NCI-H187 (cell line): ENCODE results near the gene CUEDC1.
A peak's percentile ranks its signal among the peaks of the same experiment; 100 is the strongest.

Source experiments
- DNase-seq, 2 experiments: peaks; one replicate each; lab custom pipeline; 2025; lab: John Stamatoyannopoulos, UW

CUEDC1 gene

DNA sequence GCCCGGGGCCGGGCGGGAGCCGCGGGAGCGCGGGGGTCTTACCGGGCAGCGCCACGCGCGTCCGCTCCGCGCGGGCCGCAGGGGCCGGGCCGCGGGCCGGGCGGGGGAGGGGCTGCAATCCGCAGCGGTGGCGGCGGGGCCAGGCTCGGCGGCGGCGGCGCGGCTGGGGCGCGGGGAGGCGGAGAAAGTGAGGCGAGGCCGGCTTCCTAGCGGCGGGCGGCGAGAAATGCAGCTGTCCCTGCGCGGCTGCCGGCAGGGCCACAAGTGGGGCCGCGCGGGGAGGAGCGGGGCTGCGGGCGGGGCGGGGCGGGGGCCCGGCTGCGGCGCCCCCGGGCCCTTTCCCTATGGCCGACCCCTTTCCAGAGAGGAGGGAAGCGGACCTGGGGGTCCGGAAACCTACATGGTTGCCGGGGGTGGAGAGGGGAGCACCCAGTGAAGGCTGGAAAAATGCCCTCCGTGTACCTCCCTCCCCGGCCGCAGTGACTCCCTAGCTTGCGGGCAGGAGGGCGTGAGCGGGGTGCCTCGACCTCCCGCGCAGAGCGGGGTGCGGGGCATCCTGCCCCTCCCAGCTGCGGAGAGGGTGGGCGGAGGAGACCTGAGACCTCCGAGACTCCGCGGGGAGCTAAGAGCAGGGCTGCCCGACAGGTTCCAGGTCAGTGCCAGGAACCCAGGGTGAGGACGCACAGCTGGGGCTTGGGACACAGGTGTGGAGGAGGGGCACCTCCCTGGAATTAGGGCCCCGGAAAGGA, at the start of gene CUEDC1:
Gene CUEDC1 (minus strand): TSS at position 230 of the 749 bp plus-strand sequence. CDS start 69,848 bp downstream, outside the sequence.
- DNase-seq = peak in 1 of 2 experiments; percentile 22

GRCh38 chr17:58004060-58004459, 48.8 kb upstream of the CUEDC1 start:
- no peak for DNase-seq

GRCh38 chr17:58002973-58003372, 47.8 kb upstream of the CUEDC1 start:
- no peak for DNase-seq

DNA sequence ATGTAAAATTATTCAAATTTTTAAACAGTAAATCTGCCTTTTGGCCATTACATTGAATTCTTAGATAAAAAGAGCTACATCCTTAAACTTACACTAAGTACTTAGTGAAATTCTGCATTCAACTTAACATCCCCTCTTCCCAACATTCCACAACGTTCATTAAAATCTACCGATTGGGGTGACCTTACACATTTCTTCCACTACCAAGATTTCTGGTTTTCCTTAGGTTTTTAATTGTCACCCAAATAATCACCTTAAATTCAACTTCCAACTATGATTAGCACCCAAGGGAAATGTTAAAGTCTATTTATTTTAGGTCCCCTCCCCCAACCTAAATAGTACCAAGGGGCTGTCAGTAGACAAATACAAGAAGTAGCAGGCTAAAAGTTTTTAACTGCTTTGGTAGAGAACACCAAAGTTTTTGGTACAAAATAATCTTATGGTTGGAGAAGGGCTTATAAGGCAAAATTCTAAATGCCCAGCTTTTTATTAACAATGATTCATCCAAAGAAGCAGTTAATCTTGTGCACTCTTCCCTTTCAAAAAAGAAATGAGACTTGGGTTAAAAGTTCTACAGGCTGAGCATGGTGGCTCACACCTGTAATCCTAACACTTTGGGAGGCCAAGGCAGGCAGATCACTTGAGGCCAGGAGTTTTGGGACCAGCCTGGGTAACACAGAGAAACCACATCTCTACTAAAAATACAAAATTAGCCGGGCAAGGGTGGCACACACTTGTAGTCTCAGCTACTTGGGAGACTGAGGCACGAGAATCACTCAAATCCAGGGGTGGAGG, 47.1 kb upstream of the CUEDC1 start:
- DNase-seq = no peak

DNA sequence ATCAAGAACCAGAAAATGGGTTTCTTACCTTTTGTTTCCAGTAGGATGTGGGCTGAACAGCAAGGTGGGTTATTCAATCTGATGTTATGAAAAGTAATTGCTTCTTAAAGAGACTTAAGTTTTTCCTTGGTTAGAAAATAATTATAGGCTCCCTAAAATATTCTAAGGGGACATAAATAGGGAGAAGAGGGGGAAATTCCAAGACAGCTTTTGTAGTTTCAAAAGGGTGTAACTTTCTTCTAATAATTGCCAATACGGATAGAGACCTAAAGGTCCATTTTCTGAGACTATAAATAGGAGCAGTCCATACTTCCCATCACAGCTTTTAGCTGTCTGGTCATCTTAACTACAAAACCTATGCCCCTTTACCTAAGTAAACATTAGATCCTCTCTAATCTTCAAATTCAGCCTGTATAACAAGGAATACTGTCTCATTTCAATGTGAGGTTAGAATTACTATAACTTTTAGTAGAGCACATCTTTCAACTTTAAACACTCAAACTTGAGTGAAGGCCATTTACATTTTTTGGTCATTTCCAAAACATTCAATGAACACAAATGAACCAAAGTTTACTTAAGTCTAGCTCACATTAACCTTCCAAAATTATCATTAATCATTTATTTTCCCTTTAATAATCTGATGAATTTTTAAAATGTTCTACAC, 46.4 kb upstream of the CUEDC1 start:
- DNase-seq = no peak

DNA sequence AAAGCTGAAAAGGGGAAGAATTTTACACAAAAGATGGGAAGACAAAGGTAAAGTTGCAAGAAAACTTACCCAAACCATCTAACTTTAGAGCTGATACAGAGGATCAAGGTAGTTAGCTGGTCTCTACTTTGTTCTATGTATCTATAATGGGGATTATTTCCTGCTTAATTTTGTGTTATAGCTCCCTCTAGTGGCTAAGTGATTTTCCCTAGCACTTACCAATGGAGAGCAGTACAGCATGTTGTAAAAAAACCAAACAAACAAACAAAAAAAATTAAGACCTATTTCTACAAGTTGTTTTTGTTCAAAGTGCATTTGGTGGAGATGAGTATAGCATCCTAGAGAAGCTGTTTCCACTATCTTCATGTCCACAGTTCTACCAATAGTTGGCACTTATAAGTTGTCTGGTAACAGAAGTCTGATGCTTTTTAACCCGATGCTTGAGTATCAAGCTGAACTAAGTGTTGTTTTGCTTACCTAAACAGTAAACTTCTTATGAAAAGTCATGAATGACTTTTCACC, 44.3 kb upstream of the CUEDC1 start:
- DNase-seq = peak; percentile 15 to 21

GRCh38 chr17:57999010-57999495, 43.8 kb upstream of the CUEDC1 start:
- no peak for DNase-seq

DNA sequence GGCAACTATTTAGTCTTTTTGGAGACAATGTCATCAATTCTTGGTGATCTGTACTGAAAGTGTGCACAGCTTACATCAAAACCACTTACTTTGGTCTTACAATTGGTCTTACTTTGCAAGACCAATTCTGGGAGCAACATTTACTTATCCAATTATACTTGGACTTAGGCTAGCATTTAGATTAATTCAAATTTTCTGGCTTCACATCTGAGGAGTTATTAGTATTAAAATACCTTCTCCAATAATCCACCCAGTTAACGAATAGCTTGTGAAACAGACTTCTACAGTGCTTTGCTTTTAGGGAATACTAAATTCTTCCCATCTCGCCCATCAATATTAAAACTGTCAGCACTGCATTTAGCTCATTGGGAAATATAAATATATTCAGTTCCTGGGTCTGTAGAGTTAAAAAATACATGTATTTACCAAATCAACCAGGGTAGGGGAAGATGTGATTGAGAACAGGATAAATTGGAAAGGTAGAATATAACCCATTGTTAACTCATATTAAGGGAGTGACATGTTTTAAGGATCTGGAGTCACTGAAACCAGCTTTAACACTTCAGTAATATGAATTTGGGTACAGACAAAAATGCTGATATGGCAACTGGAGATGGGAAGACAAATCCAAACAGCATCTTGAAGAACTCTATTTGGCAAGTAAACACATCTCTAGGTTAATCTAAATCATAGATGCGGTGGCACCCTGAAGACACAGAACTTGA, 42.0 kb upstream of the CUEDC1 start:
- no peak for DNase-seq

- DNase-seq = peak; percentile 32 to 49
Measured at GRCh38 chr17:57995076-57995956, 40.1 kb upstream of the CUEDC1 start.

- no peak for DNase-seq
Measured at GRCh38 chr17:57994436-57994835, 39.2 kb upstream of the CUEDC1 start.

- DNase-seq = peak; percentile 42 to 46
Measured at GRCh38 chr17:57993471-57994365, 38.5 kb upstream of the CUEDC1 start.

- no peak for DNase-seq
Measured at GRCh38 chr17:57991537-57991936, 36.3 kb upstream of the CUEDC1 start.

GRCh38 chr17:57990037-57990436, 34.8 kb upstream of the CUEDC1 start:
- DNase-seq = no peak

GRCh38 chr17:57988301-57989250, 33.4 kb upstream of the CUEDC1 start:
- DNase-seq = peak in 1 of 2 experiments; percentile 53

GRCh38 chr17:57987581-57988300, 32.5 kb upstream of the CUEDC1 start, which contains the start of gene VEZF1:
Gene VEZF1 (minus strand): TSS chr17:57988254. CDS start chr17:57988111, 143 bp downstream.
- peak in 1 of 2 experiments; percentile 75 for DNase-seq

DNA sequence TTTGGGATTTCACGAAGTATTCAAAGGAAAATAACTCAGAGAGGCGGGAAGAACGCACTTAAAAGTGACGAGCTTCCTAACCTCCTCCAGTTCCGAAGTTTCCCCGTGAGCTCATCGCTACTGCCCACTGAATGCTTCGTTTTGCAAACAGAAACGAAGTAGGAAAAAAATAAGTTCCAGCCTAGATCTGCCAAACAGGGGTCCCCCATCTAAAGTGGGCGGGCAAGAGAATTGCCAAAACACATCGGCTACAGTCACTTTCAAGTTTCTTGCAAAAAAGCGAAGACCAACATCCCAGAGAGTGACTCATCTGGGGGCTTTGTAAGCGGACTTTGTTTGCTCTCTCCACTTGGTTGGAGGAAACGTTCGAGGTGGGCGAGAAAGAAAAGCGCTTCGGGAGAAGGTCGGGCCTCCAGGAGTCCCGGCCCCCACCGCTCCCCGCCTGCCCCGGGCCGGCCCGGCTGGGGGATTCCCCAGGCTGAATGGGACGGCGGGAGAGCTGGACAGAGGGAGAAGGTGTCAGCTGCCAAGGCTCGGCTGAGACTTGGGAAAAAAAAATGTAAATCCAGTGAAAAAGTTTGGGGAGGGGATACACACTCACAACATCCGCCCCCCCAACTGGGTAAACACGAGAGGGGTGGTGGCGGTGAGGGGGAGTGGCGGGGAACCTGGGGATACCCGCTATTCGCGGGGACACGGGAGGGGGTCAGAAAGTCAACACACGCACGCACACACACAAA, 31.8 kb upstream of the CUEDC1 start:
- DNase-seq = no peak

GRCh38 chr17:57985675-57985974, 30.4 kb upstream of the CUEDC1 start:
- DNase-seq = no peak
